ENCODE measurements around the gene GNAT2.

DNA sequence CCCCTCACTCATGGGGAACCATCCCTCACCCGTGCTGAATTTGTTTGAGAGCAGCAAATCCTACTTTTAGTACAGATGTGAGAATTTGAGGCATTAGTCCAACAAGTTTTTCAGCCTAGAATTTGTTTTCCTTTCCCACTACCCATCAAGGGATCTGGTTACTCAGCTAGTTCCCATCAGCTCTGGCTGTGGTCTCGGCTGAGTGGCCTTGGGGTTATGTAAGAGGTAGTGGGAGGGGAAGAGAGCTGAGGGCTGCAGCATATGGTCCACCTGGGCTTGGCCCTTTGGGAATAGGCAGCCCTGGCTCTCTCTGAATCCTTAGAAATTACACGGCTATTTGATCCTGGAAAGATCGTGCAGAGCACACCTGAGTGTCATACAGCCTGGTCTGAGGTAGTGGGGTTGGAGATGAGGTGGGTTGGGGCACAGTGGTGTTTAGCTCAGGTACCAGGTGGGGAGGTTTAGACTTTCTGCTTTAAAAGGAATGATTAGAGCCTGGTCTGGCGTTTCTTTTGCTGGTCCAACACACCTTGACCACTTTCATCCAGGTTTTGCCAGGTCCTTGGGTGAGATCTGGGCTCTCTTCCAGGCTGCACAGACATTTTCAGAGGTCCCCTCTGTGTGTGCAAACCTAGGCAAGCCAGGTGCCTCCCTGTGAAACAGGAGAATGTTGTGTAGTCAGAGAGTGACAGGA, 40.7 kb upstream of the GNAT2 start:
- TF ChIP-seq, protein P1, sequence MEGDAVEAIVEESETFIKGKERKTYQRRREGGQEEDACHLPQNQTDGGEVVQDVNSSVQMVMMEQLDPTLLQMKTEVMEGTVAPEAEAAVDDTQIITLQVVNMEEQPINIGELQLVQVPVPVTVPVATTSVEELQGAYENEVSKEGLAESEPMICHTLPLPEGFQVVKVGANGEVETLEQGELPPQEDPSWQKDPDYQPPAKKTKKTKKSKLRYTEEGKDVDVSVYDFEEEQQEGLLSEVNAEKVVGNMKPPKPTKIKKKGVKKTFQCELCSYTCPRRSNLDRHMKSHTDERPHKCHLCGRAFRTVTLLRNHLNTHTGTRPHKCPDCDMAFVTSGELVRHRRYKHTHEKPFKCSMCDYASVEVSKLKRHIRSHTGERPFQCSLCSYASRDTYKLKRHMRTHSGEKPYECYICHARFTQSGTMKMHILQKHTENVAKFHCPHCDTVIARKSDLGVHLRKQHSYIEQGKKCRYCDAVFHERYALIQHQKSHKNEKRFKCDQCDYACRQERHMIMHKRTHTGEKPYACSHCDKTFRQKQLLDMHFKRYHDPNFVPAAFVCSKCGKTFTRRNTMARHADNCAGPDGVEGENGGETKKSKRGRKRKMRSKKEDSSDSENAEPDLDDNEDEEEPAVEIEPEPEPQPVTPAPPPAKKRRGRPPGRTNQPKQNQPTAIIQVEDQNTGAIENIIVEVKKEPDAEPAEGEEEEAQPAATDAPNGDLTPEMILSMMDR (IDR thresholded peaks at IDR 0.05 in 2 of 3, conservative IDR thresholded peaks at IDR 0.05 in 1 of 3; ENCODE audit: control insufficient read depth in 2 of 3, extremely low read depth in 1 of 3, insufficient read depth in 1 of 3, low read depth in 3 of 3, low read length in 3 of 3), result no peak
- no peak for TF ChIP-seq POLR2A (IDR thresholded peaks at IDR 0.05; ENCODE audit: low read depth, low read length)
- TF ChIP-seq RFX5 (IDR thresholded peaks at IDR 0.05; ENCODE audit: low read depth, low read length), result no peak
- no peak for TF ChIP-seq SRF (IDR thresholded peaks at IDR 0.05; ENCODE audit: low read depth in 2 of 2, low read length in 2 of 2)
- TF ChIP-seq TAF1 (IDR thresholded peaks at IDR 0.05; ENCODE audit: borderline replicate concordance, low read depth, low read length), result no peak
- TF ChIP-seq, protein P2, sequence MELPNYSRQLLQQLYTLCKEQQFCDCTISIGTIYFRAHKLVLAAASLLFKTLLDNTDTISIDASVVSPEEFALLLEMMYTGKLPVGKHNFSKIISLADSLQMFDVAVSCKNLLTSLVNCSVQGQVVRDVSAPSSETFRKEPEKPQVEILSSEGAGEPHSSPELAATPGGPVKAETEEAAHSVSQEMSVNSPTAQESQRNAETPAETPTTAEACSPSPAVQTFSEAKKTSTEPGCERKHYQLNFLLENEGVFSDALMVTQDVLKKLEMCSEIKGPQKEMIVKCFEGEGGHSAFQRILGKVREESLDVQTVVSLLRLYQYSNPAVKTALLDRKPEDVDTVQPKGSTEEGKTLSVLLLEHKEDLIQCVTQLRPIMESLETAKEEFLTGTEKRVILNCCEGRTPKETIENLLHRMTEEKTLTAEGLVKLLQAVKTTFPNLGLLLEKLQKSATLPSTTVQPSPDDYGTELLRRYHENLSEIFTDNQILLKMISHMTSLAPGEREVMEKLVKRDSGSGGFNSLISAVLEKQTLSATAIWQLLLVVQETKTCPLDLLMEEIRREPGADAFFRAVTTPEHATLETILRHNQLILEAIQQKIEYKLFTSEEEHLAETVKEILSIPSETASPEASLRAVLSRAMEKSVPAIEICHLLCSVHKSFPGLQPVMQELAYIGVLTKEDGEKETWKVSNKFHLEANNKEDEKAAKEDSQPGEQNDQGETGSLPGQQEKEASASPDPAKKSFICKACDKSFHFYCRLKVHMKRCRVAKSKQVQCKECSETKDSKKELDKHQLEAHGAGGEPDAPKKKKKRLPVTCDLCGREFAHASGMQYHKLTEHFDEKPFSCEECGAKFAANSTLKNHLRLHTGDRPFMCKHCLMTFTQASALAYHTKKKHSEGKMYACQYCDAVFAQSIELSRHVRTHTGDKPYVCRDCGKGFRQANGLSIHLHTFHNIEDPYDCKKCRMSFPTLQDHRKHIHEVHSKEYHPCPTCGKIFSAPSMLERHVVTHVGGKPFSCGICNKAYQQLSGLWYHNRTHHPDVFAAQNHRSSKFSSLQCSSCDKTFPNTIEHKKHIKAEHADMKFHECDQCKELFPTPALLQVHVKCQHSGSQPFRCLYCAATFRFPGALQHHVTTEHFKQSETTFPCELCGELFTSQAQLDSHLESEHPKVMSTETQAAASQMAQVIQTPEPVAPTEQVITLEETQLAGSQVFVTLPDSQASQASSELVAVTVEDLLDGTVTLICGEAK (IDR thresholded peaks at IDR 0.05; ENCODE audit: borderline replicate concordance), result no peak
- no peak for TF ChIP-seq TCF12 (IDR thresholded peaks at IDR 0.05; ENCODE audit: low read depth, low read length)
- TF ChIP-seq DPF2 (IDR thresholded peaks at IDR 0.05), result no peak
- TF ChIP-seq ZNF384 (IDR thresholded peaks at IDR 0.05; ENCODE audit: borderline replicate concordance, low read depth, low read length), result no peak
- no peak for TF ChIP-seq FOXM1 (IDR thresholded peaks at IDR 0.05; ENCODE audit: low read depth, low read length)
- no peak for TF ChIP-seq RCOR1 (conservative IDR thresholded peaks at IDR 0.05; ENCODE audit: low read depth, low read length)
- TF ChIP-seq POLR2AphosphoS2 (IDR thresholded peaks at IDR 0.05; ENCODE audit: low read depth, low read length), result no peak

Measured in GM12878 (cell line).